ENCODE results near the gene FAT1. TPM values are rescaled to one million over a fixed set of nuclear protein-coding genes. Genes with fewer than 3 reads are reported as not detected.

The FAT1 gene
- total and polyA plus RNA-seq, 2 donors (not counting 1 experiment from before 2014, with no cell fraction given), result 0.07 to 0.15 TPM

- Histone ChIP-seq H2AFZ (ENCODE audit: insufficient read depth, low read depth, low read length, poor library complexity, severe bottlenecking) (no peak overlapping the region), H3K4me3 (ENCODE audit: control extremely low read depth in 1 of 5, extremely low read depth in 1 of 5, insufficient read depth in 1 of 5, low read depth in 2 of 5, low read length in 4 of 5) (no peak overlapping the region), H3K9ac (ENCODE audit: low read length) (no peak overlapping the region), H3K27ac (ENCODE audit: low read length in 2 of 2) (no peak overlapping the region), H3K27me3 (replicated peaks in 1 of 4; ENCODE audit: control extremely low read depth in 1 of 4, control insufficient read depth in 3 of 4, insufficient read depth in 4 of 4, low read length in 3 of 4) (peaks cover 0 to 48% (median 25%) of the 10 kb centered on the region in 4 experiments), H3K36me3 (replicated peaks in 1 of 2; ENCODE audit: control extremely low read depth in 1 of 2, control insufficient read depth in 1 of 2, extremely low read depth in 1 of 2, insufficient read depth in 2 of 2, low read length in 1 of 2) (no peaks in the 10 kb centered on the region), H3K4me2 (replicated peaks; ENCODE audit: low read depth, low read length, poor library complexity, severe bottlenecking) (no peak overlapping the region), H3K4me1 (ENCODE audit: control insufficient read depth in 2 of 2, insufficient read depth in 2 of 2, low read length in 2 of 2) (peaks cover 3 to 4% of the 10 kb centered on the region in 2 donors), H3K9me3 (ENCODE audit: control extremely low read depth in 1 of 3, control insufficient read depth in 2 of 3, insufficient read depth in 1 of 3, low read length in 2 of 3) (peaks cover 1 to 27% (median 3%) of the 10 kb centered on the region in 3 donors), H3K79me2 (ENCODE audit: control insufficient read depth, insufficient read depth, low read length) (no peaks in the 10 kb centered on the region), H4K20me1 (ENCODE audit: control insufficient read depth, insufficient read depth, low read length, poor library complexity, severe bottlenecking) (no peaks in the 10 kb centered on the region)
- peak overlapping the region; percentile 30 for H3K4me3 Mint-ChIP-seq
- peaks cover 16% of the 10 kb centered on the region for H3K4me1 Mint-ChIP-seq
- DNase-seq (no peak), ATAC-seq (ENCODE audit: low read depth) (no peak)
- CTCF ChIA-PET, result no interaction called here
- H3K27me3 Mint-ChIP-seq, result peaks cover 53% of the 10 kb centered on the region
- WGBS (ENCODE audit: insufficient coverage), result 7% methylated on average over 5 of the region's 19 CpGs
- no peak overlapping the region for H3K27ac Mint-ChIP-seq
- intact Hi-C loops (cut with micrococcal nuclease), result no loop called here
- TF ChIP-seq CTCF (IDR thresholded peaks at IDR 0.05) (no peak), EZH2 (IDR thresholded peaks at IDR 0.05; ENCODE audit: borderline replicate concordance, insufficient read depth, low read depth, low read length, poor library complexity, severe bottlenecking) (no peak)
- no peaks in the 10 kb centered on the region for H3K9me3 Mint-ChIP-seq (ENCODE audit: insufficient read depth)
- POLR2A ChIA-PET, result no interaction called here
These were observed 1.3 kb upstream of the FAT1 start for GRCh38 chr4:186724864-186725468.

- Mint-ChIP-seq H3K9me3 (ENCODE audit: insufficient read depth) (no peaks in the 10 kb centered on the region), H3K4me3 (peak overlapping the region; percentile 52), H3K27ac (no peak overlapping the region), H3K4me1 (peaks cover 16% of the 10 kb centered on the region), H3K27me3 (peaks cover 53% of the 10 kb centered on the region)
- CTCF ChIA-PET, result no interaction called here
- TF ChIP-seq CTCF (IDR thresholded peaks at IDR 0.05) (no peak), EZH2 (IDR thresholded peaks at IDR 0.05; ENCODE audit: borderline replicate concordance, insufficient read depth, low read depth, low read length, poor library complexity, severe bottlenecking) (no peak)
- H3K36me3 ChIP-seq (replicated peaks in 1 of 2; ENCODE audit: control extremely low read depth in 1 of 2, control insufficient read depth in 1 of 2, extremely low read depth in 1 of 2, insufficient read depth in 2 of 2, low read length in 1 of 2), result no peaks in the 10 kb centered on the region
- DNase-seq (no peak), ATAC-seq (ENCODE audit: low read depth) (no peak)
- H3K27me3 ChIP-seq (replicated peaks in 1 of 4; ENCODE audit: control extremely low read depth in 1 of 4, control insufficient read depth in 3 of 4, insufficient read depth in 4 of 4, low read length in 3 of 4), result peaks cover 0 to 48% (median 25%) of the 10 kb centered on the region in 4 experiments
- H3K4me1 ChIP-seq (ENCODE audit: control insufficient read depth in 2 of 2, insufficient read depth in 2 of 2, low read length in 2 of 2), result peaks cover 3 to 4% of the 10 kb centered on the region in 2 donors
- intact Hi-C loops (cut with micrococcal nuclease), result no loop called here
- H3K9me3 ChIP-seq (ENCODE audit: control extremely low read depth in 1 of 3, control insufficient read depth in 2 of 3, insufficient read depth in 1 of 3, low read length in 2 of 3), result peaks cover 6 to 27% (median 6%) of the 10 kb centered on the region in 3 donors
- POLR2A ChIA-PET, result no interaction called here
- no peaks in the 10 kb centered on the region for H3K79me2 ChIP-seq (ENCODE audit: control insufficient read depth, insufficient read depth, low read length)
- 9% methylated on average over 59 of the region's 62 CpGs for WGBS (ENCODE audit: insufficient coverage)
- peak overlapping the region; percentile 38 for H3K4me2 ChIP-seq (replicated peaks; ENCODE audit: low read depth, low read length, poor library complexity, severe bottlenecking)
- no peak overlapping the region for H3K9ac ChIP-seq (ENCODE audit: low read length)
- H3K27ac ChIP-seq (ENCODE audit: low read length in 2 of 2), result no peak overlapping the region
- peak overlapping the region in 1 of 5 experiments; percentile 9 for H3K4me3 ChIP-seq (ENCODE audit: control extremely low read depth in 1 of 5, extremely low read depth in 1 of 5, insufficient read depth in 1 of 5, low read depth in 2 of 5, low read length in 4 of 5)
- H4K20me1 ChIP-seq (ENCODE audit: control insufficient read depth, insufficient read depth, low read length, poor library complexity, severe bottlenecking), result no peaks in the 10 kb centered on the region
- H2AFZ ChIP-seq (ENCODE audit: insufficient read depth, low read depth, low read length, poor library complexity, severe bottlenecking), result peak overlapping the region; percentile 22
These were observed 605 bp upstream of the FAT1 start for GRCh38 chr4:186724058-186724863.
